HEK293 (cell line): ENCODE results near the gene RFTN1.

Source experiments
- CTCF ChIA-PET: fragments of 350-600 bp; formaldehyde crosslinking; extraction: SDS; loops from one replicate; lab custom pipeline; 2021; ENCODE audit warnings: antibody characterized with exemption; lab: Yijun Ruan, JAX
- POLR2A ChIA-PET: fragments of 300-600 bp; formaldehyde crosslinking; extraction: SDS; loops from one replicate; lab custom pipeline; 2020; ENCODE audit warnings: antibody characterized with exemption, inconsistent platforms; lab: Yijun Ruan, JAX
- H3K27ac ChIP-seq: fragments of 200-500 bp; sonication (Bioruptor generic); 2 replicates; pipeline ENCODE4 v1.5.1; 2014; ENCODE audit warnings: low read depth, low read length, control low read depth, inconsistent platforms; ENCODE audit errors: extremely low read depth
- H3K36me3 ChIP-seq, 2 experiments: fragments of 200-500 bp in 1 of 2; sonication (Bioruptor generic) in 1 of 2; 1 replicate in 1 of 2; 2 replicates in 1 of 2; pipeline ENCODE4 v1.5.1; 2014 to 2017; ENCODE audit warnings: inconsistent platforms in 2 of 2, low read length in 2 of 2; ENCODE audit not compliant: control insufficient read depth in 2 of 2, insufficient read depth in 1 of 2
- H3K4me1 ChIP-seq: fragments of 200-500 bp; sonication (Bioruptor generic); 2 replicates; pipeline ENCODE4 v1.5.1; 2014; ENCODE audit warnings: mild to moderate bottlenecking, low read length, inconsistent platforms; ENCODE audit not compliant: control insufficient read depth, insufficient read depth
- H3K4me3 ChIP-seq: 2 replicates; pipeline ENCODE4 v1.5.1; 2011; ENCODE audit warnings: low read depth, mild to moderate bottlenecking, control low read depth, low read length, moderate library complexity
- H3K9me3 ChIP-seq: fragments of 200-500 bp; sonication (Bioruptor generic); 2 replicates; pipeline ENCODE4 v1.5.1; 2014; ENCODE audit warnings: low read depth, low read length, inconsistent platforms; ENCODE audit not compliant: control insufficient read depth, insufficient read depth
- ATF2 ChIP-seq: fragments of 450-650 bp; formaldehyde crosslinking; IDR thresholded peaks from 2 replicates; pipeline ENCODE4 v1.5.1; 2016; ENCODE audit warnings: missing biosample characterization, missing genetic modification characterization, low read depth
- MYNN ChIP-seq: fragments of 450-650 bp; formaldehyde crosslinking; IDR thresholded peaks from 2 replicates; pipeline ENCODE4 v1.5.1; 2016; ENCODE audit warnings: missing biosample characterization, missing genetic modification characterization, borderline replicate concordance
- SP3 ChIP-seq: fragments of 450-650 bp; formaldehyde crosslinking; IDR thresholded peaks from 2 replicates; pipeline ENCODE4 v1.5.1; 2016; ENCODE audit warnings: missing biosample characterization, missing genetic modification characterization
- ZBTB17 ChIP-seq: fragments of 450-650 bp; formaldehyde crosslinking; IDR thresholded peaks from 2 replicates; pipeline ENCODE4 v1.5.1; 2016; ENCODE audit warnings: missing biosample characterization, missing genetic modification characterization
- ZBTB48 ChIP-seq: fragments of 450-650 bp; formaldehyde crosslinking; IDR thresholded peaks from 2 replicates; pipeline ENCODE4 v1.5.1; 2016; ENCODE audit warnings: missing biosample characterization, missing genetic modification characterization
- ZFP41 ChIP-seq: fragments of 450-650 bp; formaldehyde crosslinking; IDR thresholded peaks from 2 replicates; pipeline ENCODE4 v1.5.1; 2016; ENCODE audit warnings: missing biosample characterization, missing genetic modification characterization, borderline replicate concordance
- ZNF146 ChIP-seq: fragments of 450-650 bp; formaldehyde crosslinking; IDR thresholded peaks from 2 replicates; pipeline ENCODE4 v1.5.1; 2016; ENCODE audit warnings: missing biosample characterization, missing genetic modification characterization
- ZNF169 ChIP-seq: fragments of 450-650 bp; formaldehyde crosslinking; IDR thresholded peaks from 2 replicates; pipeline ENCODE4 v1.5.1; 2016; ENCODE audit warnings: missing biosample characterization, missing genetic modification characterization
- ZNF398 ChIP-seq: fragments of 450-650 bp; formaldehyde crosslinking; IDR thresholded peaks from 2 replicates; pipeline ENCODE4 v1.5.1; 2017; ENCODE audit warnings: missing biosample characterization, missing genetic modification characterization
- ZNF473 ChIP-seq: fragments of 450-650 bp; formaldehyde crosslinking; IDR thresholded peaks from 2 replicates; pipeline ENCODE4 v1.5.1; 2017; ENCODE audit warnings: missing biosample characterization, missing genetic modification characterization
- ZNF560 ChIP-seq: fragments of 450-650 bp; formaldehyde crosslinking; IDR thresholded peaks from 2 replicates; pipeline ENCODE4 v1.5.1; 2017; ENCODE audit warnings: missing biosample characterization, missing genetic modification characterization, borderline replicate concordance
- ZNF561 ChIP-seq: fragments of 450-650 bp; IDR thresholded peaks from 2 replicates; pipeline ENCODE4 v1.5.1; 2018; ENCODE audit warnings: missing biosample characterization, missing genetic modification characterization, borderline replicate concordance
- ZNF645 ChIP-seq: fragments of 450-650 bp; formaldehyde crosslinking; IDR thresholded peaks from 2 replicates; pipeline ENCODE4; 2016; ENCODE audit warnings: missing biosample characterization, missing genetic modification characterization
- ZNF658 ChIP-seq: fragments of 450-650 bp; formaldehyde crosslinking; IDR thresholded peaks from 2 replicates; pipeline ENCODE4; 2016; ENCODE audit warnings: missing biosample characterization, missing genetic modification characterization
- ZNF664 ChIP-seq: fragments of 450-650 bp; formaldehyde crosslinking; IDR thresholded peaks from 2 replicates; pipeline ENCODE4 v1.5.1; 2016; ENCODE audit warnings: missing biosample characterization, missing genetic modification characterization
- ZNF792 ChIP-seq: fragments of 450-650 bp; formaldehyde crosslinking; IDR thresholded peaks from 2 replicates; pipeline ENCODE4 v1.5.1; 2016; ENCODE audit warnings: missing biosample characterization, missing genetic modification characterization

RFTN1 gene

GRCh38 chr3:16286751-16287543 lies 226.6 kb downstream of the RFTN1 start:
- H3K4me1 ChIP-seq = no peaks in the 10 kb centered on the region
- H3K36me3 ChIP-seq = peaks cover 8 to 49% of the 10 kb centered on the region in 2 experiments
- H3K27ac ChIP-seq = no peak overlapping the region
- ChIA-PET POLR2A (no interaction called here), CTCF (interaction anchor here (1.5 kb wide), 1 partner anchor 230 kb away, joined by 4 read pairs; no protein-coding TSS in a partner anchor)
- TF ChIP-seq ATF2 (tag by site-specific recombination) = peak; percentile 31; the same call in 1 of the 2 replicates
- TF ChIP-seq ZBTB17 (tag by site-specific recombination) = no peak
- TF ChIP-seq ZBTB48 (tag by site-specific recombination) = no peak
- no peak overlapping the region for H3K4me3 ChIP-seq
- H3K9me3 ChIP-seq = no peaks in the 10 kb centered on the region

GRCh38 chr3:16286161-16286560 lies 227.3 kb downstream of the RFTN1 start:
- Histone ChIP-seq H3K4me1 (no peaks in the 10 kb centered on the region), H3K9me3 (no peaks in the 10 kb centered on the region), H3K4me3 (no peak overlapping the region), H3K36me3 (peaks cover 11 to 54% of the 10 kb centered on the region in 2 experiments), H3K27ac (no peak overlapping the region)
- ChIA-PET CTCF (interaction anchor here (0.6 to 1.5 kb wide), 2 partner anchors 231 to 304 kb away, joined by 3 to 4 read pairs; no protein-coding TSS in a partner anchor), POLR2A (no interaction called here)
- TF ChIP-seq ZNF560 (tag by site-specific recombination) (no peak), ZFP41 (tag by site-specific recombination) (no peak), ZNF645 (tag by site-specific recombination) (no peak), ZNF169 (tag by site-specific recombination) (no peak), ZNF398 (tag by site-specific recombination) (no peak), ZNF473 (no peak), SP3 (tag by site-specific recombination) (no peak), ZNF658 (tag by site-specific recombination) (no peak), ZNF792 (tag by site-specific recombination) (no peak), MYNN (tag by site-specific recombination) (no peak), ZNF561 (tag by site-specific recombination) (no peak)

- no peak overlapping the region for H3K27ac ChIP-seq
- no peak overlapping the region for H3K4me3 ChIP-seq
- ChIA-PET CTCF (no interaction called here), POLR2A (no interaction called here)
- no peaks in the 10 kb centered on the region for H3K9me3 ChIP-seq
- TF ChIP-seq ZNF664 (tag by site-specific recombination) (peak; percentile 34; the same call in 1 of the 2 replicates), ZNF146 (tag by site-specific recombination) (no peak)
- H3K36me3 ChIP-seq = peaks cover 11 to 57% of the 10 kb centered on the region in 2 experiments
- H3K4me1 ChIP-seq = no peaks in the 10 kb centered on the region
Observed at GRCh38 chr3:16284633-16285032, 228.9 kb downstream of the RFTN1 start.
